GM21717 (cell line): ENCODE measurements around the gene SLC35D1.
"Not testable (repeated sequence)": the region's sequence is repeated elsewhere in the genome, so short reads cannot be mapped to it uniquely, and the experiment has no call there.

Experiments used
- ATAC-seq: cut with Tn5 transposase; IDR thresholded peaks from one replicate; pipeline ENCODE4 v1.9.1; 2021; ENCODE audit warnings: mild to moderate bottlenecking, moderate library complexity; ENCODE audit not compliant: unreplicated experiment

Gene SLC35D1

GRCh38 chr1:66996018-66996682 lies 57.8 kb downstream of the SLC35D1 start:
- peak; percentile 76 for ATAC-seq

GRCh38 chr1:66993076-66993475 lies 60.9 kb downstream of the SLC35D1 start:
- ATAC-seq: no peak

GRCh38 chr1:66985835-66986234 lies 68.1 kb downstream of the SLC35D1 start:
- ATAC-seq: no peak

GRCh38 chr1:66984491-66984890 lies 69.5 kb downstream of the SLC35D1 start:
- ATAC-seq: peak; percentile 91

- ATAC-seq: no peak
Measured at GRCh38 chr1:66982561-66983260, 71.2 kb downstream of the SLC35D1 start.

- no peak for ATAC-seq
Measured at GRCh38 chr1:66981679-66982078, 72.3 kb downstream of the SLC35D1 start.

- ATAC-seq: no peak
Measured at GRCh38 chr1:66980745-66981367, 73.1 kb downstream of the SLC35D1 start.

- ATAC-seq: not testable (repeated sequence)
Measured at GRCh38 chr1:66979621-66980020, 74.3 kb downstream of the SLC35D1 start.

- no peak for ATAC-seq
Measured at GRCh38 chr1:66978201-66978600, 75.7 kb downstream of the SLC35D1 start.

- no peak for ATAC-seq
Measured at GRCh38 chr1:66968574-66968973, 85.4 kb downstream of the SLC35D1 start.

GRCh38 chr1:66966188-66966873 lies 87.6 kb downstream of the SLC35D1 start:
- ATAC-seq: not testable (repeated sequence)

GRCh38 chr1:66957938-66958337 lies 96.0 kb downstream of the SLC35D1 start:
- ATAC-seq: no peak

- ATAC-seq: peak; percentile 69
Measured at GRCh38 chr1:66954208-66954607, 99.7 kb downstream of the SLC35D1 start.

- no peak for ATAC-seq
Measured at GRCh38 chr1:66951513-66951912, 102.4 kb downstream of the SLC35D1 start.
